GM18870 (cell line): ENCODE data around the gene UGT8.
A peak's percentile ranks its signal among the peaks of the same experiment; 100 is the strongest.
"Not testable (repeated sequence)": the region's sequence is repeated elsewhere in the genome, so short reads cannot be mapped to it uniquely, and the experiment has no call there.

Experiments
- ATAC-seq: cut with Tn5 transposase; IDR thresholded peaks from one replicate; pipeline ENCODE4 v1.9.1; 2021; ENCODE audit warnings: moderate library complexity; ENCODE audit not compliant: unreplicated experiment

UGT8 gene, protein sequence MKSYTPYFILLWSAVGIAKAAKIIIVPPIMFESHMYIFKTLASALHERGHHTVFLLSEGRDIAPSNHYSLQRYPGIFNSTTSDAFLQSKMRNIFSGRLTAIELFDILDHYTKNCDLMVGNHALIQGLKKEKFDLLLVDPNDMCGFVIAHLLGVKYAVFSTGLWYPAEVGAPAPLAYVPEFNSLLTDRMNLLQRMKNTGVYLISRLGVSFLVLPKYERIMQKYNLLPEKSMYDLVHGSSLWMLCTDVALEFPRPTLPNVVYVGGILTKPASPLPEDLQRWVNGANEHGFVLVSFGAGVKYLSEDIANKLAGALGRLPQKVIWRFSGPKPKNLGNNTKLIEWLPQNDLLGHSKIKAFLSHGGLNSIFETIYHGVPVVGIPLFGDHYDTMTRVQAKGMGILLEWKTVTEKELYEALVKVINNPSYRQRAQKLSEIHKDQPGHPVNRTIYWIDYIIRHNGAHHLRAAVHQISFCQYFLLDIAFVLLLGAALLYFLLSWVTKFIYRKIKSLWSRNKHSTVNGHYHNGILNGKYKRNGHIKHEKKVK

GRCh38 chr4:114598191-114599121 is at the start of gene UGT8:
Gene UGT8 (plus strand): TSS chr4:114598807. CDS start chr4:114622881, 24,074 bp downstream.
- peak; percentile 35 for ATAC-seq

DNA sequence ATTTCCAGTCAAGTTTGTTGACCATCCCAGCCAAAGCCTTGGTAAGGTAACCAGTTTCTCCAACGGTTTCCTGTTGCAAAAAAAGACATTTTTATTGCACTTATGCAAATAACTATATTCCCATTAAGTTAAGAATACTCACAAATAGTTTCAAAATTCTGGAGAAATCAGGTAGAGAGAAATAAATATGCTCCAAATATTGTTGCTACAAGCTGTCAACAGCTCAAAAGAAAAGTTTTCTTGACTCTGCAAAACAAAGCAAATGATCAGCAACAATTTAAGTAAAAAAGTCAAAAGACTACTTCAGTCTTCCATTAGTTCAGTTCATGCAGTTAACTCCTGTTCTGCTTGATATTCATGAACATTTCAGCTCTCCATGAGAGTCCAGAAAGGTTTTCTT is 49.0 kb upstream of the UGT8 start:
- ATAC-seq, result no peak

DNA sequence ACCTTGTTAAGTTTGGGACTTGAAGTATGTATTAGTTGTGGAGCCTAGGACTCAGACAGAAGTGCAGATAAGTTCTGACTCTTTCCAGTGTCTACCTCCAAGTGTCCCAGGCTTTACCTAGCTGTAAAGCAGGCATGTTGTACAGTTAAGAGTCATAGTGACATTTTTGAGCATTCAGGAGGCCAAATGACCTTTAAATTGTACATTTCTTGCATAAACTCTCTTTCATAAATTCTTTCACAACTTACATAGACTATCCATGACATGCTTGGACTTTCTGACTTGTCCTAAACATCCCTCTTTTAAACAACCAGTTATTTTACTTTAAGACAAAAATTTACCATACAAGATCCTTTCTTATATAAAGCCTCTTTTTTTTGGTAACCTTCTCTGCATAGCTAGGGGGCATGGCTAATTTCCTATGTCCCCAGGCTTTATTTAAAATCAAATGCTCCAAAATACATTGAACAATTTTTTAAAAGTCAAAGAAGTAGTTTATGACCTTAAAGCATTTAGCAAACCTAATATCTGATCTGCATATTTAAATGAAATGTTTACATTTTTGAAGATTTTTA is 40.1 kb upstream of the UGT8 start:
- ATAC-seq, result no peak

GRCh38 chr4:114561590-114561989 is 37.0 kb upstream of the UGT8 start:
- no peak for ATAC-seq

- no peak for ATAC-seq
Observed at GRCh38 chr4:114562176-114562904, 36.3 kb upstream of the UGT8 start.

DNA sequence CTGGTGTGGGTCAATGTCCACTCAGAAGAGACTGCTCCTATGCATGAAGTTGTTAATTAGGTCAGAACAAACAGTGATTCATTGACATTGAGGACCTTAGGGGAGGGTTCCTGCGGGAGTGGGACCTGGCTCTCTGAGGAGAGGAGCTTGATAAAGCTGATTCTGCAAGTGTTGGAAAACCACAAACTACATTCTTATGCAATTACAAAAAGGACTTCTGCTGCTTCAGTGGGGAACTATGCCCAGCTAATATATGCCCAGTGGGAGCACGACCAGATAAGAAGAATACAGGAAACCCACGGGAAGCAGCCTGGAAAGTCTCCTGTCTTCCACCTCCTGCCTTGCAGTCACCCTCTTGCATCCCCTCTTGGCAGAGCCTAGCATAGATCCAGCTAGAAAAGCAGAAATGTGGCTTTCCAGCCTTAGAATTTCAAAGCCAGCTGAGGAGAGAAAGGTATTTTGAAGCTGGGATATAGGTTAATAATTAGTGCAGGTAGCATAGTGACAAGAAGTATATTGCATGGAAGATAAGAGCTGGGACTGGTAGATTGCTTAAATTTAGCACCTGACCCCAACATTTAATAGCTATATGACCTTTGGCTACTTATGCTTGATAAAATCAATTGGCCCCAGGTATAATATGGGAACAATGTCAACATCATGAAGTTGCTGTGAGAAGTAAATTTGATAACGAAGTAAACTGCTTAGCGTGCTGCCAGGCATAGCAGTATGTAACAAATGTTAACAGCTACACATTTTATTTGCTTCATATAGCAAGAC is 34.9 kb upstream of the UGT8 start:
- ATAC-seq, result no peak

DNA sequence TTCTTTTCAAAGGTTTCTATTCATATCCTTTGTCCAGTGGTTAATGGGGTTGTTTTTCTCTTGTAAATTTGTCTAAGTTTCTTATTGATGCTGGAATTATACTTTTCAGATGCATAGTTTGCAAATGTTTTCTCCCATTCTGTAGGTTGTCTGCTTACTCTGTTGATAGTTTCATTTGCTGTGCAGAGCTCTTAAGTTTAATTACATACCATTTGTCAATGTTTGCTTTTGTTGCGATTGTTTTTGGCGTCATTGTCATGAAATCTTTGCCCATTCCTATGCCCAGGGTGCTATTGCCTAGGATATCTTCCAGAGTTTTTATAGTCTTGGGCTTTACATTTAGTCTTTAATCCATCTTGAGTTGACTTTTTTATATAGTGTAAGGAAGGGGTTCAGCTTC is 21.2 kb upstream of the UGT8 start:
- ATAC-seq, result no peak

- no peak for ATAC-seq
Observed at GRCh38 chr4:114582621-114583020, 16.0 kb upstream of the UGT8 start.

DNA sequence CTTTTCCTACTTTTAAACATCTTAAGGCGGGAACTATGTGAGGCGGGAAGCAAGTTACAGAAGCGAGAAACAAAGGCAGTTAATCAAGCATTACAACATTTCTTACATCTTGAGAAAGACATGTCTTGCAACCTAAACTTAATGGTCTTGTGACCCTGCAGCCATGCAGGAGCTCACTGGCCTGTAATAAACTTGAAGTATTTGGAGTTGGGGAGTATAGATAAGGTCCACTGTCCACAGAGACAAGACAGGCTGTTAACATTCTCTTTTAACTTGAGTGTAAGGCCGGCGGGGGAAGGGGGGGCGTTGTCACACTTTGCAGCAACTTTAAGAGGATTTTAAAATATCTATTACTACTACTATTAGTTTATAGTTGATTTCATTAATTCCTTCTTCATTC is 10.3 kb upstream of the UGT8 start:
- no peak for ATAC-seq

DNA sequence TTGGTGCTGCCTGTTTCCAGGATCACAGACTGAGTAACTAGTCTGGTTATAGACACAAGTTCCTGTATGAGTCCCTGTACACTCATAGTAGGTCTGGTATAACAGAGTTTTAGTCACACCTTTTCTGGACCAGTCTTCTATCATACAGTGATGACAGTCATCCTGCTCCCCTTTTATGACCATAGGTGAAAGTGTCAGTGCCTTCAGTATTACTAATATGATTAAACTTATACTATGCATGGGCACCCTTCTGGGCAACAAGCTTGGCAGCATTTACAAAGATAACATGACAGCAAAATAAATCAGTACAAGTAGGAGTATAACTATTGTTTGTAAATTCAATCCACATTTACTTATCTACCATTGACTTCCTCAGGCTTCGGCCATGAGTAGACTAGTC is 8.2 kb upstream of the UGT8 start:
- ATAC-seq, result not testable (repeated sequence)

DNA sequence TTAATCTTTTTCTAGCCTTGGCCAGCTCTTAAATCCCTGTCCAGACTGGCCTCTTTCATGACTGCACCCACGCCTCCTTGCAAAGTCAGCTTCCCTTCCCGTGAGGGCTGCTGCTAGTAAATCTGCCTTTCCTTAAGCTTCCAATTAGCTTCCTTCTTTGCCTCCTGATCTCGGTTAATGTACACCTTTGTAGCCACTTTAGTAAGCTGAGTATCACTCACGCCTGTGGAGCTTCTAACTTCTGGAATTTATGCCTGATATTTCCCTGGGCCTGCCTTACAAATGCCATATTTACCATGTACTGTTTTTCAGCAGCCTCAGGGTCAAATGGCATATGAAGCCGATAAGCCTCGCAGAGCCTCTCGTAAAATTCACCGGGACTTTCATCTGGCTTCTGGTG is 5.1 kb upstream of the UGT8 start:
- ATAC-seq, result no peak

- ATAC-seq, result no peak
Observed at GRCh38 chr4:114595207-114595606, 3.4 kb upstream of the UGT8 start.

- ATAC-seq, result no peak
Observed at GRCh38 chr4:114595921-114596320, 2.7 kb upstream of the UGT8 start.

DNA sequence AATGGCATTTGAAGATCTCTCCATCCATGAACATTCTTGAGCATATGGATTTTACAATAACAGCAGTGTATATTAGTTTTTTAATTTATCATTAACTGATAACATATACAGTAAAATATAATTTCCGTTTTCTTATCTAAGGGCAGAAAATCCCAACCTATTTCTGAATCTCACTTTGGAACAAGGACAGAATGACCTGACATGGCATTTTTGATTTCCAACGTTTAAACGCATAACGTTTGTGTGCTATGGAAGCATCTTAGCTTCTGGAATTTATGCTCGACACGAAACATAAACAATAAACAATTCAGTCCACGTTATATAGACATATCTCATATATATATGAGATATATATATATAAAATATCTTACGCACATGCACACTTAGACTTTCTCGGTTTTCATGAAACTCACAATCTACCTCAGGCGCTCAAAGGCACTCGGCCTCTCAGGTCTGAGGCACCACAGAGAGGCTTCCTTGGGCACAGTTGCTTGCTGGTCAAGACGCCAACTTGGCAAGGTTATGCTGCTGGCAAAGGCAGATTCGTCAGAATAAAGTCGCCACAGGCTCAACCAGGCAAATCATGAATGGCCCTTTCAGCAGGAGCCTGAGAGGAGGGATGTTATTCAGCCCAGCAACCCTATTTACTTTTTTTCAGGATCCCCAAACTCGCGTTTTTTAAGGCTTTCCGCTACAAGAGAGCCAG is 1.0 kb upstream of the UGT8 start:
- no peak for ATAC-seq

- no peak for ATAC-seq
Observed at GRCh38 chr4:114599231-114599902, 760 bp downstream of the UGT8 start.

DNA sequence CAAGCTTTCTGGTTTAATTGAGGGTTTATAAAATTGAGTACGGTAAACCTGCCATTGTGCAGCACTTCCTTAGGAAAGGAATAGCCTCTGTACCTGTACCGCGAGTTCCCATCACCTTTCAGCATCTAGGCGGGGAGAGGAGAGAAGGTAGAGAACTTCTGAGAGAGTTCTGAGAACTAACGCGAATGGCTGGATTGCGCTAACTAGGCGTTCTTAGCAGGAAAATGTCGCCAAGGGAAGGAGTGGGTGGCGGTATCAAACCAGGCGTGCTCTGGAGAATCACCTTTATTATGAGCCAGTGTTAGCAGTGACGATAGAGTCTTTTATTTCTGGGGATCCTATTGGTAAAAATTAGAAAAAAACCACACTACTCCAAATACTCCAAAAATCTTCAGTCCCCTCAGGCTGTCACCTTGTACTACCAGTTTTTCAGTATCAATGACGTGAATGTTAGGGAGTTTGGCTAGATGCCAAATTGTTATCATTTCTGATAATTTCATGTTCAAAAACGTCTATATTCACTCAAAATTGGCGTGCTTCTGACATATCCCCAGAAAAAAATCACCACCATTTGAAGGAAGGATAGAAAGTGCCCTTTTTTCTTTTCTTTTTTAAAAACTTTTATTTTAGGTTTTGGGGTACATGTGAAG is 1.4 kb downstream of the UGT8 start:
- ATAC-seq, result no peak

DNA sequence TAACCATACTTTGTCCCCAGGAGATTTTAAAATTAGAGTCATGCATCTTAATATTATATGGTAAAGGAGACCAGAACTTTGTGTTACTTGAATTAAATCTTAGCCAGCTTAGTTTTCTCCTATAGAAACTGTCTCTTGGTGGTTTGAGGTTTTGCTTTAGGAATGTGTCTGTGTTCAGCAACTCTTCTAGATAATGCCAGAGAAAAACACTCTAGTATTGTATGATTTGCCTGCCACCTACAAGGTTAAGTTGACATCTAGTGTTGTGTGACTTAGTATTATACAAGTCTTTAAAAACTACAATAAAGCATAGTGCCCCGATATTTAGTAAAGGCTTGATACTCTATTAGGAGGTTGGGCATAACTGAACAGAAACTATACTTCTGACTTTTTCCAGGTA is 2.1 kb downstream of the UGT8 start:
- ATAC-seq, result no peak
